Skeletal muscle satellite cell (primary cell): ENCODE data around the gene RASL11B. TPM values are rescaled to one million over a fixed set of nuclear protein-coding genes. Genes with fewer than 3 reads are reported as not detected.
"Not testable (repeated sequence)": the region's sequence is repeated elsewhere in the genome, so short reads cannot be mapped to it uniquely, and the experiment has no call there.

Experiments used
- H3K27me3 ChIP-seq: 2 replicates; pipeline ENCODE4 v1.7.0; 2013; ENCODE audit warnings: low read length; ENCODE audit not compliant: control insufficient read depth, insufficient read depth
- H3K36me3 ChIP-seq: 2 replicates; pipeline ENCODE4 v1.7.0; 2013; ENCODE audit warnings: mild to moderate bottlenecking, control low read depth, low read length; ENCODE audit not compliant: insufficient read depth
- H3K4me1 ChIP-seq: 2 replicates; pipeline ENCODE4 v1.7.0; 2013; ENCODE audit warnings: low read length; ENCODE audit not compliant: control insufficient read depth, insufficient read depth
- H3K4me2 ChIP-seq: 2 replicates; pipeline ENCODE4 v1.7.0; 2013; ENCODE audit warnings: mild to moderate bottlenecking, low read length
- H3K4me3 ChIP-seq: 2 replicates; pipeline ENCODE4 v1.7.0; 2013; ENCODE audit warnings: low read length
- H3K9ac ChIP-seq: 2 replicates; pipeline ENCODE4 v1.7.0; 2013; ENCODE audit warnings: mild to moderate bottlenecking, low read depth, low read length, moderate library complexity
- H3K9me3 ChIP-seq: replicated peaks from 2 replicates; pipeline ENCODE4 v1.7.0; 2013; ENCODE audit warnings: mild to moderate bottlenecking, control low read depth, low read length
- total RNA-seq: library from RNA; depleted of rRNA; stranded (reverse); fragments of >200 nt; gene quantifications from 2 replicates; pipeline ENCODE4 v1.2.3, GENCODE V29; 2012; rRNA removed

RASL11B gene, protein sequence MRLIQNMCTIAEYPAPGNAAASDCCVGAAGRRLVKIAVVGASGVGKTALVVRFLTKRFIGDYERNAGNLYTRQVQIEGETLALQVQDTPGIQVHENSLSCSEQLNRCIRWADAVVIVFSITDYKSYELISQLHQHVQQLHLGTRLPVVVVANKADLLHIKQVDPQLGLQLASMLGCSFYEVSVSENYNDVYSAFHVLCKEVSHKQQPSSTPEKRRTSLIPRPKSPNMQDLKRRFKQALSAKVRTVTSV
- 0.76 TPM in 1 of 2 replicates, not detected in the other for total RNA-seq

DNA sequence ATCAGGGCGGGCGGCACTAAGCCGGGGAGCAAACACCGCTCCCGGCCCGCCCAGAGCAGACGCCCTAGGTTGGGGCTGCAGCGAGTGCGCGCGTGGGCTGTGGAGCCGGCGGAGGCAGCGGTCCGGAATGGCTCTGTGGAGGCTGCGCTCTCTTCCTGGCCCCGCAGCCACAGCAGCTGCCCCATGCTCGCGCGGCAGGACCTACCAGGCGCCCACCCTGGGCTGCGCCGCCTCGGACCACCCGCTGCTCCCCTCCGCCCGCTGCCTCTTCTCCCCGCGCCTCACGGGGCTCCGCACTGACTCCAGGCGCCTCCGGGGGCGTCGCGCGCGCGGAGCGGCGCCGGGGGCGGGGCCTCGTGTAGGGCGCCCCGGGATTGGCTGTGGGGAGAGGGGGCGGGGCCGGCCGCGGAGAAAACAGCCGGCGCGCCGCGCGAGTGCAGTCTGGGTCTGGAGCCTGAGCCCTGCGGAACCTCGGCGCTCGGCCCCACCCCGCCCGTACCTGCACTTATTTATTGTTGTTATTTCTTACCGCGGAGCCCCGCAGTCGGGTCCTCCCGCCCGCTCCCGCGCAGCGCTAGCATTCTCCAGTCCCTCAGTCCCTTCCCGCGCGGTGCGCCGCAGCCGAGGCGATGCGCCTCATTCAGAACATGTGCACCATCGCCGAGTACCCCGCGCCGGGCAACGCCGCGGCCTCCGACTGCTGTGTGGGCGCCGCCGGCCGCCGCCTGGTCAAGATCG is at the start of gene RASL11B:
TSS of gene RASL11B (plus strand) at position 439 of the 738 bp plus-strand sequence. CDS start at position 630, 191 bp downstream.
- H3K4me2 ChIP-seq, result peak within 1 kb of the TSS; percentile 98
- H3K36me3 ChIP-seq, result no peaks in the 10 kb centered on the region
- H3K9ac ChIP-seq, result peak within 1 kb of the TSS; percentile 66
- H3K4me1 ChIP-seq, result peaks cover 11% of the 10 kb centered on the region
- peaks cover 7% of the 10 kb centered on the region for H3K9me3 ChIP-seq
- H3K4me3 ChIP-seq, result peak within 1 kb of the TSS; percentile 87
- H3K27me3 ChIP-seq, result peaks cover 27% of the 10 kb centered on the region

DNA sequence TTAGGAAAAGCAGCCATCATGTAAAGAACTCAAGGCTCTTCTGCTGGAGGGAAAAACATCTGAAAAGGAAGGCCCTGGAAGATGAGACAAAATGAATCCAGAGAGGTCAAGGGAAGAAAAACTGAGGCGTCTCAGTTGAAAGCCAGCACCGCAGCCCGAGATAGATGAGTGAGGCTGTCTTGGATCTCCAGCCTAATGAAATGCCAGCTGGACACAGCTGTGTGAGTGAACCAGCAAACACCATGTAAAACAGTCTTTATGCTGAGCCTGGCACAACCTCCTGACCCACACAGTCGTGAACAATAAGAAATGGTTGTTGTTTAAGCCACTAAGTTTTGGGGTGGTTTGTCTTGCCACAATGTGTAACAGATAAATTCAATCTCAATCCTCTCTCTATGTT is 48.6 kb upstream of the RASL11B start:
- H3K4me1 ChIP-seq, result no peaks in the 10 kb centered on the region
- H3K27me3 ChIP-seq, result peaks cover 5% of the 10 kb centered on the region
- no peaks in the 10 kb centered on the region for H3K9me3 ChIP-seq
- no peak overlapping the region for H3K4me3 ChIP-seq
- no peak overlapping the region for H3K4me2 ChIP-seq
- H3K9ac ChIP-seq, result no peak overlapping the region
- H3K36me3 ChIP-seq, result no peaks in the 10 kb centered on the region

DNA sequence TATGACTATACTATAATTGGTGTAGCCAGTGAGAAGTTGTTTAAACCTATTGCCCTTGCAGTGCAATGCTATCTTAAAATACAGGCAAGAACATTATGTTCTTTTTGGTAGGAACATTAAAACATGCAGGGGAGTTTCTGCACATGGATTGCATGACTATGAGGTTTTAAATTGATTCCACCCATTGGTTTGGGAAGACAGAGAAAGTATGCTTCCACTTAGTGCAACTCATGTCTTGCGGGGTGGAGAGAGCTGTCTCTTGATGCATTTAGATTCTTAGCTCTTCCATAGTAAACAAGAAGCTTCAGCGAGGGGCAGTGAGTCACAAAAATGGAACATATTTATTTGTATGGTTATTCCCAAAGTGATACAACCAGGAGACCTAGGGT is 39.5 kb upstream of the RASL11B start:
- no peak overlapping the region for H3K4me3 ChIP-seq
- H3K9ac ChIP-seq, result no peak overlapping the region
- peaks cover 16% of the 10 kb centered on the region for H3K4me1 ChIP-seq
- no peaks in the 10 kb centered on the region for H3K36me3 ChIP-seq
- no peak overlapping the region for H3K4me2 ChIP-seq
- no peaks in the 10 kb centered on the region for H3K27me3 ChIP-seq
- no peaks in the 10 kb centered on the region for H3K9me3 ChIP-seq

DNA sequence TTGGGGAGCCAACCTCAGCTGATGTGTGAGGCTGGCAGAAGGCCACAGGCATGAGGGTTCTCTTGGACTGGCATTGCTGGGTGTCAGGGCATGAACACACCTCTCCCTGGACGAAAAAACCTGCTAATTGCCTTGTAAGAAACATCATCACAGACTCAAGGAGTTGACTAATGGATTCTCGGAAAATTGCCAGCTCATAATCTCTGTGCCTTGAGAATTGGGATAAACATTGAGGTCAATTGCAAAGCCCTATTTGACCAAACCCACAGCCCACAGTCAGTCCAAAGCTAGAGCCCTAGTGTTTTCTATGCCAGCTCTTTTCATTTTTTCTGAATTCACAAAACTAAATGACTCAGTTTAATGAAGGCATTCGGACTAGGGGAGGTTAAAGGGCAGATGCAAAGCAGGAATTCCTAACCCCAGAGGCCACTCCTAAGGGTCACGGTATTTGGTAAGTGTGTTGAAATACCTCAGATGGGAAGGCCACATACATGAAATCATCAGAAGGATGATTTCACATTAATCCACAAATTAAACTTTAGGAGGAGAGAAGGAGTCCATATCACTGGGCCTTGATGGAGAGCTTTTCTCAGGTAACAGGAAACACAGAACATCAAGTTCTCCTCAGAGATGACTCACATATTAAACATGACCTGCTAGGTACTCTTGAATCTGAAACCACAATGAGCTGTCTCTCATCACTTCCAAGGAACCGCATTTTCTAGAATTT is 39.0 kb upstream of the RASL11B start:
- Histone ChIP-seq H3K27me3 (no peaks in the 10 kb centered on the region), H3K9me3 (no peaks in the 10 kb centered on the region), H3K9ac (no peak overlapping the region), H3K4me2 (no peak overlapping the region), H3K36me3 (no peaks in the 10 kb centered on the region), H3K4me1 (peaks cover 16% of the 10 kb centered on the region), H3K4me3 (no peak overlapping the region)

DNA sequence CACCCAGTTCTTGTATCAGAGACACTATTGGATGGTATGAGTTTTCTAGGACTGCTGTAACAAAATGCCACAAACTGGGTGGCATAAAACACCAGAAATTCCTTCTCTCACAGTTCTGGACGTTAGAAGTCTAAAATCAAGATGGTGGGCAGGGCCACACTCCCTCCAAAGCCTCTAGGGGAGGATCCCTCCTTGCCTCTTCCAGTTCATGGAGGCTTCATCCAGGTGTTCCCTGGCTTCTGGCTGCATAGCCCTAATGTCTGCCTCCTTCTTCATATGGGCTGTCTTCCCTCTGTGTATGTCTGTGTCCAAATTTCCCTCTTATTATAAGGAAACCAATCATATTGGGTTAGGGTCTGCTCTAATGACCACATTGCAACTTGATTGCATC is 38.4 kb upstream of the RASL11B start:
- H3K27me3 ChIP-seq, result no peaks in the 10 kb centered on the region
- no peak overlapping the region for H3K4me2 ChIP-seq
- H3K9me3 ChIP-seq, result no peaks in the 10 kb centered on the region
- H3K4me3 ChIP-seq, result no peak overlapping the region
- no peak overlapping the region for H3K9ac ChIP-seq
- H3K4me1 ChIP-seq, result peaks cover 16% of the 10 kb centered on the region
- H3K36me3 ChIP-seq, result no peaks in the 10 kb centered on the region

DNA sequence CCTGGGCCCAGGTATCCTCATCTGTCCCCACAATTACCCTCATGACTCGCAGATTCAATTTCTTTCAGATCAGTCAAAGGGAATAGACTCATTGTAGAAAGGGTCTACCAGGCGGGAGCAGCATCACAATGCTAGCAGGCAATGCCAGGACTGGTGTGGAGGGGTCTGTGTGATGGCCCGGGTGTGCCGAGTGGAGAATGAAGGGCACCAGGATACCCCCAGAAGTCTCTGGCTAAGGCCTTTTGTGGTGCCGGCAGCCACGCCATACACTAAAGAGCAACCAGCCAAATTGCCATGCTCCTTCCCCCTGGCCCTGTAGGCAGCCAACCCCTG is 37.9 kb upstream of the RASL11B start:
- no peak overlapping the region for H3K4me3 ChIP-seq
- H3K27me3 ChIP-seq, result no peaks in the 10 kb centered on the region
- H3K9me3 ChIP-seq, result no peaks in the 10 kb centered on the region
- H3K9ac ChIP-seq, result no peak overlapping the region
- no peaks in the 10 kb centered on the region for H3K36me3 ChIP-seq
- no peak overlapping the region for H3K4me2 ChIP-seq
- H3K4me1 ChIP-seq, result peaks cover 16% of the 10 kb centered on the region

DNA sequence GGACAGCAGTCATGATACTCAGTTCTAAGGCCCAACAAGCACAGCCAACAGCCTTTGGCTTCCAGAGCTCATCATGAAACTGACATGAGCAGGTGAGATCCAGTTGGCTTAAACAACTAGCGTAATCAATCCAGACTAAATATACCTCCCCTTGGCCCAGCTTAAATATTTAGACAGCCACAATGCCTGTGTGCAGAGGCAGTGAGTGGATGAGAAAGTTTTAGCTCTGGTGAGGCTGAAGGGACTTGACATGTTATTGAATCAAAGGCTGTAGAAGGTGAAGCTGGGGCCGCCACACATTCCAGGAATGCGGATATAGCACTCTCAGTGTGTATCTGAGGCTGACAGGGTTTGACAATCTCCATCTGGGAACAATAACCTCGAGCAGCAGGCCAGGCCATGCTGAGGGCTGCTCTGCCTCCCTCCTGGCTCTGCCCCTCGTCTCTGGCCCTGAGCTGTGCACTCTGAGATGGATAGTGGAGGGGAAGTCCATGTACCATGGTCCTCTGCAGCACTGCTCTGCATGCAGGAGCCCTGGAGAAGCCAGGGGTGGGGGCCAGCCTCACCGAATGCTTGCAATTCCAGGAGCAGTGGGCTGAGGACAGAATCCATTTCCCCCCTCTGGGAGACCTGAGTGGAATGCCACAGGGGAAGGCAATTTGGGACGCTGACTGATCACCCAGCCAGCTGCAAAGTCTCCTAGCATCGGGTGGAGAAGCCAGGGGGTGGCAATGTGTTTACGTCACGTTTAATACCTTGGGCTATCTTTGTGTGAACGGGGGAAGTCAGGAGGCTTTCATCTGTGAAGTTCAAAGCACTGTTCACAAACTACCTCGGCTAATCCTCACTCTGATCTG is 37.3 kb upstream of the RASL11B start:
- H3K27me3 ChIP-seq, result no peaks in the 10 kb centered on the region
- no peaks in the 10 kb centered on the region for H3K36me3 ChIP-seq
- no peak overlapping the region for H3K9ac ChIP-seq
- H3K4me3 ChIP-seq, result no peak overlapping the region
- peaks cover 16% of the 10 kb centered on the region for H3K4me1 ChIP-seq
- H3K4me2 ChIP-seq, result no peak overlapping the region
- no peaks in the 10 kb centered on the region for H3K9me3 ChIP-seq

DNA sequence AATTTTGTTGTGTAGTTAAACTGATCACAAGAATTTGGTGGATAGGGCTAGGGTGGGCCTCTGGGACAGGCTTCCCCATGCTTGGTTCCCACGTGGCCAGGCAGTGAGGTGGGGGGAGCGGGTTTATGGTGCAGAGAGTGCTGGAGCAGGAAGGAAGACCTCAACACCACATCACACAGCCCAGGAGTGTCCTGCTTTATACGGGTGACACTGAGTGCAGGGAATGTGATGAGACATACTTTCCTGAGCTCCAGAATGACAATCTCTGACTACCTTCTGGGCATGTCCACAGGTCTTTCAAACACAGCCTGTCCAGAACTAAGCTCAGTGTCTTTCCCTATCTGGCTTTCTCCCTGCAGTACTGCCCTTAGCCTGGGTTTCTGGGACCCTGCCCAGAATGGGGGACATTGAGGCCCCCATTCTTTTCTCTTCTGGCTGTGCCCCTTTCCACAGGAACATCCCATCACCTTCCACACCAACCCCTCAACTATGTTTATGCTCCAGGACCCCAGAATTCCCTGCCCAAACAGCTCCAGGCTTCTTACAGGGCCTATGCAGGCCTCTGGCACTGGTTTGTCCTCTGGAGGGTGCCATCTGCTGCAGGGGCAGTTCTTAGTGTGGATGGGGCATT is 36.5 kb upstream of the RASL11B start:
- Histone ChIP-seq H3K4me3 (no peak overlapping the region), H3K9ac (no peak overlapping the region), H3K4me2 (no peak overlapping the region), H3K36me3 (no peaks in the 10 kb centered on the region), H3K9me3 (no peaks in the 10 kb centered on the region), H3K4me1 (peaks cover 16% of the 10 kb centered on the region), H3K27me3 (no peaks in the 10 kb centered on the region)

DNA sequence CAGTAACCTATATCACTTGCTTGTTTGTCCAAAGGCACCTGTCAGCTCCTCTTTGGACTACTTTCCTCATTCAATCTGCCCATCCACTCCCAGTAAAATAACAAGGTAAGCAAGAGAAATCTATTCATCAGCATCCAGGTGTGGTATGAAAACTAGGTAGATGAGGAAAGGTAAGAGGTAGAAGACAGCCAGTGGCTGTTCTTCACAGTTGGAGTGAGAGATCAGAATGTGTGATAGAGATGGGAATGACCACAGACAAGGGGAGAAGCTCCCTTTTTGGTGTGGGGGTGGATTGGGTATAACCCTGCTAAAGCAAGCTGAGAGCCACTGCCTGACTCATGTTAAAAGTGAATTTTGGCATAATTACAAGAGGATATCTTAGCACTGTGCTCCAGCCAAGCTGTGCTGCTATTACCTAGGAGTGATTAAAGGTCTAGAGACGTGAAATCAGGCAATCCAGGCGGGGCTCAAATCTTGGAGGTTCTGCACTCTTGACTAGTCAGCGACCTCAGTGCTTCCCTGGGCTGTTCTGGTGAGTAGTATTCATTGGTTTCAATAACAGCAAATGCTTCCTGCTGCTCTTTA is 28.1 kb upstream of the RASL11B start:
- H3K9ac ChIP-seq, result no peak overlapping the region
- no peaks in the 10 kb centered on the region for H3K9me3 ChIP-seq
- H3K36me3 ChIP-seq, result no peaks in the 10 kb centered on the region
- H3K4me2 ChIP-seq, result no peak overlapping the region
- peaks cover 4% of the 10 kb centered on the region for H3K27me3 ChIP-seq
- no peak overlapping the region for H3K4me3 ChIP-seq
- peaks cover 12% of the 10 kb centered on the region for H3K4me1 ChIP-seq

DNA sequence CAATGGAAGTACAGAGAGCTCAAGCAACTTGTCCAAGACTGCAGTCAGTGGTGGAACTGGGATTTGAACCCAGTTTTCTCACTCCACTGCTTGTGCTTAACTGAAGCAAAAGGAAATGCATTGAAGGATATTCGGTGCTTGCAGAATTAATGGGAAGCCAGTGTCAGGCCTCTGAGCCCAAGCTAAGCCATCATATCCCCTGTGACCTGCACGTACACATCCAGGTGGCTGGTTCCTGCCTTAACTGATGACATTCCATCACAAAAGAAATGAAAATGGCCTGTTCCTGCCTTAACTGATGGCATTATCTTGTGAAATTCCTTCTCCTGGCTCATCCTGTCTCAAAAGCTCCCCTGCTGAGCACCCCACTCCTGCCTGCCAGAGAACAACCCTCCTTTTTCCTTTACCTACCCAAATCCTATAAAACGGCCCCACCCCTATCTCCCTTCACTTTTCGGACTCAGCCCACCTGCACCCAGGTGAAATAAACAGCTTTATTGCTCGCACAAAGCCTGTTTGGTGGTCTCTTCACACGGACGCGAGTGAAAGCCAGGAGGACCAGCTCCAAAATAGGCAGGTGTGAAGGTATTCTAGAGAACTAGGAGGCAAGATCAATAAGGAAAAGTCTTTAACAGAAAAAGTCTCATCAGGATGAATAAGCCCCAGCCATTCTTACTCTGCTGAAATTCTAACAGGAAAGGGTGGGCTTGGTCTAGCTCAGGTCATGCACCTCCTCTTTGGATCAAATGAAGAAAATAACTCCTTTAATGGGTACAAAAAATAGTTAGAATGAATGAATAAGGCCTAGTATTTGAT is 27.3 kb upstream of the RASL11B start:
- not testable (repeated sequence) for H3K36me3 ChIP-seq, H3K4me2 ChIP-seq, H3K27me3 ChIP-seq, H3K4me3 ChIP-seq, H3K9me3 ChIP-seq, H3K9ac ChIP-seq
- H3K4me1 ChIP-seq, result peaks cover 12% of the 10 kb centered on the region
